Small intestine (tissue), 7 donors: ENCODE results near the gene ZNF334. TPM values are rescaled to one million over a fixed set of nuclear protein-coding genes. Genes with fewer than 3 reads are reported as not detected.
A peak's percentile ranks its signal among the peaks of the same experiment; 100 is the strongest.

Experiments
- DNase-seq, 2 donors: peaks; one replicate each; pipeline versions ENCODE4 v3.0.0 to v3.0.0-alpha.2; 2013
- FAIRE-seq: peaks from 2 replicates; lab custom pipeline; 2012; peaks lifted over from hg19 to GRCh38; lab: Jason Lieb, UNC
- H3K27ac ChIP-seq, 3 donors: one replicate each; pipeline ENCODE4 v1.5.1; 2013; ENCODE audit warnings: low read length in 2 of 3, mild to moderate bottlenecking in 2 of 3, control low read depth in 1 of 3, inconsistent platforms in 1 of 3, low read depth in 1 of 3, moderate library complexity in 1 of 3
- H3K27me3 ChIP-seq, 3 donors: one replicate each; pipeline ENCODE4 v1.6.1; 2013; ENCODE audit warnings: low read length in 3 of 3, inconsistent platforms in 1 of 3; ENCODE audit not compliant: control insufficient read depth in 3 of 3, insufficient read depth in 3 of 3
- H3K36me3 ChIP-seq, 3 donors: one replicate each; pipeline ENCODE4 v1.6.1; 2013; ENCODE audit warnings: low read length in 3 of 3, inconsistent platforms in 1 of 3, low read depth in 1 of 3, mild to moderate bottlenecking in 1 of 3, moderate library complexity in 1 of 3; ENCODE audit not compliant: control insufficient read depth in 3 of 3, insufficient read depth in 2 of 3
- H3K4me1 ChIP-seq, 3 donors: one replicate each; pipeline ENCODE4 v1.6.1; 2013; ENCODE audit warnings: low read length in 2 of 3, inconsistent platforms in 1 of 3, low read depth in 1 of 3, mild to moderate bottlenecking in 1 of 3, moderate library complexity in 1 of 3; ENCODE audit not compliant: control insufficient read depth in 3 of 3, insufficient read depth in 2 of 3
- H3K4me3 ChIP-seq, 3 donors: one replicate each; pipeline ENCODE4 v1.5.1; 2013; ENCODE audit warnings: low read length in 3 of 3, control low read depth in 1 of 3, inconsistent platforms in 1 of 3, low read depth in 1 of 3, mild to moderate bottlenecking in 1 of 3, moderate library complexity in 1 of 3
- H3K9me3 ChIP-seq, 2 donors: one replicate each; pipeline ENCODE4 v1.6.1; 2013; ENCODE audit warnings: low read depth in 1 of 2, low read length in 1 of 2; ENCODE audit not compliant: control insufficient read depth in 2 of 2, insufficient read depth in 1 of 2
- WGBS, 3 donors: extraction: QIAGEN DNeasy Blood & Tissue Kit; methylation state at CpG; one replicate each; pipeline ENCODE4 v1.1.7; 2013; 5-methylcytosine and 5-hydroxymethylcytosine counted together
- polyA plus RNA-seq, 4 donors: library from polyadenylated mRNA; stranded (reverse) in 3 of 4; unstranded in 1 of 4; fragments of 200-250 nt in 3 of 4; fragments of 120-200 nt in 1 of 4; gene quantifications; one replicate each; pipeline versions ENCODE4 v1.2.1 to v1.2.3, GENCODE V29; 2013
- donor health status: healthy with polysubstance abuse.
- donor health status: control.
- donor health status: control.
- donor health status: Bipolar disorder and iron deficiency.
- donor health status: healthy.

ZNF334 gene
- polyA plus RNA-seq, 4 donors, result 0.54 to 32.6 (median 1.7) TPM

DNA sequence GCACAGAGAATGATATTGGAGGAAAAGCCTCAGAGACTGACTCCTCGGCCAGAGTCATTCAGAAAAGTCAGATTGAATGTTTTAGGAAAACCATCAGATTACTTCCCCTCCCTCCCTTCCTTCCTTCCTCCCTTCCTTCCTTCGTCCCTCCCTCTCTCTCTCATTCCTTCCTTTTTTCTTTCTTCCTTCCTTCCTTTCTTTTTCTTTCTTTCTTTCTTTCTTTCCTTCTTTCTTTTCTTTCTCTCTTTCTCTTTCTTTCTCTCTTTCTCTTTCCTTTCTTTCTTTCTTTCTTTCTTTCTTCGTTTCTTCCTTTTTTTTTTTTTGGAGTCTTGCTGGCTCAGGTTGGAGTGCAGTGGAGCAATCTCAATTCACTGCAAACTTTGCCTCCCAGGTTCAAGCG, 29.7 kb upstream of the ZNF334 start:
- FAIRE-seq, result no peak
- H3K9me3 ChIP-seq, result no peaks in the 10 kb centered on the region
- H3K27ac ChIP-seq, result no peak overlapping the region
- peaks cover 0 to 6% (median 2%) of the 10 kb centered on the region in 3 donors for H3K27me3 ChIP-seq
- H3K4me3 ChIP-seq, result no peak overlapping the region
- DNase-seq, result no peak
- WGBS, 3 donors, result 71 to 72% (median 71%) methylated on average over 4 of the region's 4 CpGs
- H3K4me1 ChIP-seq, result no peaks in the 10 kb centered on the region
- H3K36me3 ChIP-seq, result no peaks in the 10 kb centered on the region

DNA sequence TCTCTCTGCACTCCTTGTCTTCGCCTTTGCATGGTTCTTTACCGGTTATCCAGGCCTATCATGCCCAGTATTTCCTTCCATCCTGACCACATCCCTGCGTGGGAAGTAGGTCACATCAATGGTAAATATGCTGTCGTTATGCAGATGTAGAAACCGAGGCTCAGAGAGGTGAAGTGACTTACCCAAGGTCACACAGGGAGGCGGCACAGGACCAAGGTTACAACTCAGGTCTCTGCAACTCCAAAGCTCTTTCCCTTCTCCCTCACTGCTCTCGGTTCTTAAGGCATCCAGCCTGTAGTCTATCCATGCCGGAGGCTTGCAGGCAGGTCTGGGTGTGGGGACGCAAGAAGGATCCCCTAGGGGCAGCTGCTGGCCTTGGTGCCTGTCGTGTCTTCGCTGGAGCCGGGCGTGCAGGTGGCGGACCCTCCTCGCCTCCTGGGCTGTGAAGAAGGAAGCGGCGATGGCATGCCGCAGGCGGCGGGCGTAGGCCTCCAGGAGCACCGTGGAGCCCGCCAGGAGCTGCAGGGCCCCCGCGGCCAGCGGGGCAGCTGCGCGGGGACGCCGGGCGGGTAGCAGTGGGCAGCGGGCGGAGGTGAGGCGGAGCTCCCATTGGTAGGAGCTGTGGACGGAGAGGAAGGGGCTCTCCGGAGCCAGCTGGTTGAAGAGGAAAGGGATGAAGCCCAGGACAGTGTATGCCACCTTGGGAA, 28.0 kb upstream of the ZNF334 start:
- H3K9me3 ChIP-seq, result no peaks in the 10 kb centered on the region
- H3K36me3 ChIP-seq, result no peaks in the 10 kb centered on the region
- H3K4me3 ChIP-seq, result no peak overlapping the region
- 68 to 77% (median 72%) methylated on average over 36 of the region's 36 CpGs for WGBS, 3 donors
- no peak for DNase-seq
- FAIRE-seq, result no peak
- H3K4me1 ChIP-seq, result no peaks in the 10 kb centered on the region
- peaks cover 0 to 10% (median 8%) of the 10 kb centered on the region in 3 donors for H3K27me3 ChIP-seq
- H3K27ac ChIP-seq, result no peak overlapping the region

DNA sequence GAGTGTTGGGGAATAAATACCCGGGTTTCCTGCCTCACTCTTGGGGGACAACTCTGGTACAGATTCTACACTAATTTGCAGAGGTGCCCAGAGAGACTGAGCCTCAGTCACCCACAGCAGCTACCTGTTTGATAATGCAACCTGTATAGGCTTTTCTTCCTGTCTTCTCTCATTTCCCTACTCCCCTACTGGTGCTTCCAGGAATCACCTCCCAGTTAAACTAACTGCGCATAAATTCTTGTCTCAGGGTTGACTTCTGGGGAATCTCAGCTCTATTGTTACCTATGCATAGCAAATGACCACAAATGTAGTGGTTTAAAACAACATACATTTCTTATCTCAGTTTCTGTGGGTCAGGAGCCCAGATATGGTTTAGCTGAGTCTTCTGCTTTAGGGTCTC, 25.8 kb upstream of the ZNF334 start:
- H3K27me3 ChIP-seq, result peaks cover 0 to 10% (median 8%) of the 10 kb centered on the region in 3 donors
- no peak overlapping the region for H3K27ac ChIP-seq
- no peaks in the 10 kb centered on the region for H3K4me1 ChIP-seq
- H3K36me3 ChIP-seq, result no peaks in the 10 kb centered on the region
- H3K9me3 ChIP-seq, result no peaks in the 10 kb centered on the region
- DNase-seq (no peak), FAIRE-seq (no peak)
- 85 to 88% (median 86%) methylated on average over 2 of the region's 2 CpGs for WGBS, 3 donors
- no peak overlapping the region for H3K4me3 ChIP-seq

DNA sequence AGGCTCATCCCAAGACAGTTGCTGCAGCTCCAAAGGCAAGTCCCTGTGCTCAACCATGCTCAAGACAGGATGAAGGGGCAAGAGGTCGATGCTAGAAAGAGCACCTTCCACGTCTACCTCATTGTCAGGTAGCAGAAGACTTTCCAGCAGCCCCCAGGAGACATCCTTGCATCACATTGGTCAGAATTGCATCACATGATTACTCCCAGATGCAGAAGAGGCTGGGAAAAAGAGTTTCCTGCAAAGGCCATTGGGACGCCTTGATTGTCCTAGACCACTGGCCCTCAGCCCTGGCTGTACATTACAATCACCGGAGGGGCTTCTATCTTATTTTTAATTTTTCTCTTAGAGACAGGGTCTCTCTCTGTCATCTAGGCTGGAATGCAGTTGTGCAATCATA, 17.3 kb upstream of the ZNF334 start:
- Histone ChIP-seq H3K27me3 (no peaks in the 10 kb centered on the region), H3K27ac (no peak overlapping the region), H3K9me3 (no peaks in the 10 kb centered on the region), H3K4me1 (no peaks in the 10 kb centered on the region), H3K36me3 (no peaks in the 10 kb centered on the region), H3K4me3 (no peak overlapping the region)
- FAIRE-seq, result no peak
- no peak for DNase-seq
- WGBS, 3 donors, result 61 to 77% (median 66%) methylated on average over 4 of the region's 4 CpGs

DNA sequence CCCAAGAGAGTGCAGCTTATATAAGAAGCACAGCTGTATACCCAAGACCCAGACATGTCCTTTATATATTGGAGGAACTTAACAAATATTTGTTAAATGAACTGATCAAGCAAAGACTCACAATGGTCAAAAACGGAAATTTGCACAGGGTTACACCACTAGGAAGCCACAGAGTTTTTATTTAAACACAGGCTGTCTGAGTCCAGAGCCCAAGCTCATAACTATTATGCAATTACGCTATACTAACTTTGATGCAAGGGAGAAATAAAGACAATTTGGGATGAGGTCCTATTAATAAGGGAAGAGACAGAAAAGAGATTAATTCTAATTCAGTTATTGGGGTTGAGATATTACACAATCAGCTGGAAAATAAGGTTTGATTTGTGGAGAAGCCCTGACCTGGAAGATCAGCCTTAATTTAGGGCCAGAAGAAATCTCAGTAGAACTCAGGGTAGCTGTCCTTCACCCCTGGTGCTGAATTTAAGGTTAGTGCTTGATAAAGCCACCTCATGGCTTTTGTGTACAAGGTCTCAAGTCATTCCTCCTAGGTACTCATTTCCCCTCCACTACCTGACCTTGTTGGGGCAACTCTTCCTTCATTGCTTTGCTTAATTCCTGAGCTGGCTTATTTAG, 10.5 kb upstream of the ZNF334 start:
- peaks cover 0 to 5% of the 10 kb centered on the region in 2 donors for H3K9me3 ChIP-seq
- no peaks in the 10 kb centered on the region for H3K36me3 ChIP-seq
- FAIRE-seq, result no peak
- peaks cover 0 to 13% (median 0%) of the 10 kb centered on the region in 3 donors for H3K4me1 ChIP-seq
- H3K4me3 ChIP-seq, result no peak overlapping the region
- no peak overlapping the region for H3K27ac ChIP-seq
- H3K27me3 ChIP-seq, result peaks cover 0 to 3% (median 0%) of the 10 kb centered on the region in 3 donors
- 50 to 52% (median 51%) methylated on average over 2 of the region's 2 CpGs for WGBS, 3 donors
- DNase-seq, result peak in 1 of 2 donors; percentile 9

DNA sequence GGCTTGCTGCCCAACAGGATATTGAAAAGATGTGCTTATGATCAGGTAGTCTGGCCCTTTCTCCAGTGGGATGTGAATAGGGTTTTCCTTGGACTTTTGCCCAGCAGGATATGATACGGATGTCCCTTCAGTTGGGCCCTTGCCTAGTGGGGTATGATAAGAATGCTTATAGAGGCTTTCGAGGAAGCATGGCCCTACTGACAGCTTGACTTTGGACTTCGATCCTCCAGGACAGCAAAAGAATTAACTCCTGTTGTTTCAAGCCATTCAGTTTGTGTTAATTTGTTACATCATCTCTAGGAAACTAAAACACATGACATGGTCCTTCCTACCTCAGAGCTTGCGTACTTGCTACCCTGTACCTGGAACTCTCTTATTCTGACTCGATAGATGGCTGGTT, 9.7 kb upstream of the ZNF334 start:
- peaks cover 0 to 13% (median 0%) of the 10 kb centered on the region in 3 donors for H3K4me1 ChIP-seq
- peaks cover 0 to 5% of the 10 kb centered on the region in 2 donors for H3K9me3 ChIP-seq
- H3K4me3 ChIP-seq, result no peak overlapping the region
- no peak for FAIRE-seq
- peak; percentile 9 to 88 for DNase-seq
- H3K27ac ChIP-seq, result peak overlapping the region in 1 of 3 donors; percentile 52
- H3K27me3 ChIP-seq, result peaks cover 0 to 3% (median 0%) of the 10 kb centered on the region in 3 donors
- H3K36me3 ChIP-seq, result no peaks in the 10 kb centered on the region
- 32 to 45% (median 35%) methylated on average over 5 of the region's 5 CpGs for WGBS, 3 donors

DNA sequence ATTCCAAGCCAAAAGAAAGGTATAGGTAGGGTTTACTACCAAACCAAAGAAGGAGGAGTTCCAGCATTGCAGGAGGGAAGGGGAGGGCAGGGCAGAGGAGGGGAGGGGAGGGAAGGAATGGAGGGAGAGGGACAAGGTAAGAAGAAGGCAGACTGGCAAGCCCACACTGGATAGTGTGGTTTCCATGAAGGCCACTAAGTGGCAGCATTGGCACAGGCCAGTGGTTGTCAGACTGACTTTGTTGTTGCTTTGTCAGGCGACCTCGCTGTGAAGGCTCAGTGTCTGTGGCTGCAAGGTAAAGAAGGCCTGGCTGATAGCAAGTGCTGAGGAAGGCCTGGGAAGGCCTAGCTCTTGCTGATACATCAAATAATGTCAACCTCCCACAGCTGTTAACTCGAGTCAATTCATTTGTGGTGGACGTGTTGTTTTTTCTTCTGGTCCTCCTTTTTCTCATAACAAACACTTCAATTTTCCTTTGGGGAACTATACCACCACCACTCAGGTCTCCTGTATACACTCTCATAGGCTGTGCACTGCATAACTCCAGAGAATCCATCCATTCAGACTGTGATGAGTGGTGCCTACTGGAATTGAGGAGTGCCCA, 7.7 kb upstream of the ZNF334 start:
- no peak overlapping the region for H3K4me3 ChIP-seq
- DNase-seq (peak; percentile 45 to 76), FAIRE-seq (no peak)
- peaks cover 0 to 5% of the 10 kb centered on the region in 2 donors for H3K9me3 ChIP-seq
- WGBS, 3 donors, result 27 to 41% (median 28%) methylated on average over 4 of the region's 4 CpGs
- no peak overlapping the region for H3K27ac ChIP-seq
- peaks cover 0 to 13% (median 0%) of the 10 kb centered on the region in 3 donors for H3K4me1 ChIP-seq
- H3K27me3 ChIP-seq, result peaks cover 0 to 3% (median 0%) of the 10 kb centered on the region in 3 donors
- H3K36me3 ChIP-seq, result no peaks in the 10 kb centered on the region

DNA sequence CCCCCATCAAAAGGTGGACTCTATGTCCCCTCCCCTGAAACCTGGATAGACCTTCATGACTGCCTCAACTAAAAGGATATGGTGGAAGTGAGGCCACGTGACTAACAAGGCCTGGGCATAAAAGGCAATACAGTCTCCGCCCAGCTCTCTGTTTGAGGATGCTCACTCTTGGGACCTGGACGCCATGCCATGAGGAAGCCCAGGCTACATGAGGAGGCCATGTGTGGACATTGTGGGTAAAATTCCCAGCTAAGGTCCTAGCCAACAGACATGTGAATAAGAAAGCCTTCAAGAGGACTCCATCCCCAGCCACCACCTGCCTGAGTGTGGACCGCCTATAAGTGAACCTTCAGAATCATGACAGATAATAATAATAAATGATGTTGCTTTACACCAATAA, 7.2 kb upstream of the ZNF334 start:
- DNase-seq, result no peak
- Histone ChIP-seq H3K27me3 (peaks cover 0 to 3% (median 0%) of the 10 kb centered on the region in 3 donors), H3K4me3 (no peak overlapping the region), H3K36me3 (no peaks in the 10 kb centered on the region), H3K9me3 (peaks cover 0 to 5% of the 10 kb centered on the region in 2 donors), H3K27ac (no peak overlapping the region), H3K4me1 (peaks cover 0 to 13% (median 0%) of the 10 kb centered on the region in 3 donors)
- no peak for FAIRE-seq
- WGBS, 3 donors, result 80 to 90% (median 84%) methylated on average over 4 of the region's 4 CpGs
